Measurements from ENCODE around the gene STX2. TPM values are rescaled to one million over a fixed set of nuclear protein-coding genes. Genes with fewer than 3 reads are reported as not detected.

Gene STX2
- total RNA-seq, 4 donors from 2014 or later, result 30.6 to 37.6 (median 33.5) TPM

GRCh38 chr12:130873825-130874224 is 34.8 kb upstream of the STX2 start:
- DNase-seq (ENCODE audit: low spot score) (no peak), ATAC-seq (ENCODE audit: low FRiP score) (no peak)
- no peak for TF ChIP-seq CTCF (IDR thresholded peaks at IDR 0.05)

DNA sequence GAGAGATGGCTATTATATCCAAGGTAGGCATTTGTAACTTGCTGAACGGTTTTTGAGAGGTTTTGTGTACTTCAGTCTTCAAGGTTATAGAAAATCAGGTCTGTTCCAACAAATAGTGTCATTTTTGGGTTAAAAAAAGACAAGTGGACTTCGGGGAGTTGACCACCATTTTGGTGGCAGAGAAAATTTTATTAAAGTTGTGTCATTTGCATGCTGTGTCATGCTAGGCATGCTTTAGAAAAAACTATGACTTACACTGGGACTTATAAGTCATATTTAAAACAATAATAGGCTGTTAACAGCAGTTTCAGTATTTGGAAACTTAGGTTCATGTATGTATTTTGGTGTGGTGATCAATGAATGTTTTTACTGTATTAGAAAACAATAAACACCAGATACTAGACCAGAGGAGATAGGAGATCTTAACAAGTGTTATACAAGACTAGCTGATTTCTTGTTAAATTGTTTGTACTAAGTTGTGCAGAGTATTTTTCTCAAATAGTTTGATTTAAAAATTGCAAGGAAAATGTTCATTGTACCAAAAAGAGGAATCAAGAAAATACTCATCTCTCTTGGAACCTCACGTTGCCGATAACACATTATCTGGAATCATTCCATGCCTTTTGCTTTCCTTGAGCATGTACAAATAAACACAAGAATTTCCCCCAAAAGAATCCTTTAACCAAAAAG is 34.2 kb upstream of the STX2 start:
- no peak for TF ChIP-seq CTCF (IDR thresholded peaks at IDR 0.05)
- DNase-seq (ENCODE audit: low spot score), result no peak
- no peak for ATAC-seq (ENCODE audit: low FRiP score)

DNA sequence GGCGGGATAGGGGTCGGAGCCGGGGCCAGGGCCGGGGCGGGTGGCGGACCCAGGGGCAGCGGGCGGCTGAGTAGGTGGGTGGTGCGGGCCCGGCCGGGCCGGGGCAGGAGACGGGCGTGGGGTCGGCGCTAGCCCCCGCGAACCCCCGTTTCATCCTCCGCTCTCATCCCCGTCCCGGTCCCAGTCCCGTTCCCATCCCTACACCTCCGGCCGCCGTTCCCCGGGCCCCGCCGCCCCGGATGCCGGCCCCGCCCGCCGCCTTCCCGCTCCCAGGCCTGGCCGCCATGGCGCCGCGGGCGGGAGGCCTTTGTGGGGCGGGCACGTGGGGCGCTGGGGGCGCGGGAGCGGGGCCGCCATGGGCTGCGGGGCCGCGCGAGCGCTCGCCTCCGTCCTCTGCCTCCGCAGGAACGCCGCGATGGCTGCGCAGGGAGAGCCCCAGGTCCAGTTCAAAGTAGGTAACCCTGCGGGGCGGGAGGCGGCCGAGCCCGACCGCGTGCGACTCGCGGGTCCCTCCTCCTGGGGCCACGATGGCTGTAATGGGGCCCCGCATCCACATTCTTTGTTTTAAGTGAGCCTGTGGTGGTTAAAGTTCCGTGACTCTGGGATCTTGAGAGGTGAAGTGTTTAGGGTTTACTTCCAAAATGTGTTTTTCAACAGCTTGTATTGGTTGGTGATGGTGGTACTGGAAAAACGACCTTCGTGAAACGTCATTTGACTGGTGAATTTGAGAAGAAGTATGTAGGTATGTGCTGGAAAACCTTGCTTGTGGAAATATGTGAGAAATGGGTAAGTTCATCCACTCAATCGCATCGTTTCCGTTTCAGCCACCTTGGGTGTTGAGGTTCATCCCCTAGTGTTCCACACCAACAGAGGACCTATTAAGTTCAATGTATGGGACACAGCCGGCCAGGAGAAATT is 33.4 kb upstream of the STX2 start:
- ATAC-seq (ENCODE audit: low FRiP score) (peak; percentile 31), DNase-seq (ENCODE audit: low spot score) (no peak)
- no peak for TF ChIP-seq CTCF (IDR thresholded peaks at IDR 0.05)

- DNase-seq (ENCODE audit: low spot score), result peak; percentile 55
- no peak for TF ChIP-seq CTCF (IDR thresholded peaks at IDR 0.05)
Measured at GRCh38 chr12:130871286-130872178, 32.5 kb upstream of the STX2 start, which contains the start of gene RAN. Gene RAN (plus strand): TSS chr12:130872066. CDS start chr12:130872594, 528 bp downstream.

DNA sequence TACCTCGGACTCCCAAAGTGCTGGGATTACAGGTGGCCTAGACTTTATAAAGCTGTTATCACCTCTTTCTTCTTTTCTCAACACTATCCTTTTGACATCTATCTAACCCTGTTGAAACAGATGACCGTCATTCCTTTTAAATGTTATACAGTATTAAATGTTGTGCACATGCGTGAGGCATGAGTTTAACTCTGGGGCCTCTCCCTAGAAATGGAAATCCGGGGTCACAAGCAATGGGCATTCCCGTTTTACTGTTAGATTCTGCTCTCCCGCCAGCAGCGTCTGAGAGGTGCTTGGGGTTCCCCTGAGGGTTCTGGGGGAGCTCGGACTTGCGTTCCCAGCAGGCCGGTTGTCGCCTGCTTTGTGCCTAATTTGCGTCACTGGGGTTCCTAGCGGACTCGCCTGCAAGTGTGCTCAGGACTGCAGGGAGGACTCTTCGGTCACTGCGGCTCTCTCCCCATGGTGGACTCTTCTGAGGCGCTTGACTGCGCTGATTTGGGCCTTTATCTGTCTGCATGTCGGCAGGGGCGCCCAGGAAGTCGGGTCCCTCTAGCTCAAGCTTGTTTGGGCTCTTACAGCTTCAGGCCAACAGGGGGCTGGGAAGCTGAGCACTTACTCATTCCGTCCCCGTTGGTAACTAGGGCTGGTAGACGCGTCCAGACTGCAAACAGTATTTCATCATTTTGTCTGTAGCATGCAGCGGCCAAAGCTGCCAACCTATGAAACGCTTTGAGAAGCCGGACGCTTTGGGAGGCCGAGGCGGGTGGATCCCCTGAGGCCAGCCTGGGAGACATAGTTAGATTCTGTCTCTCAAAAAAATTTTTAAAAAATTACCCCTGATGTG is 31.6 kb upstream of the STX2 start:
- ATAC-seq (ENCODE audit: low FRiP score) (peak; percentile 72), DNase-seq (ENCODE audit: low spot score) (peak; percentile 51)
- TF ChIP-seq CTCF (IDR thresholded peaks at IDR 0.05), result peak in 1 of 3 donors; percentile 63

More at GRCh38 chr12:130871286-130872178, 32.5 kb upstream of the STX2 start, which contains the start of gene RAN:
- peak; percentile 92 for ATAC-seq (ENCODE audit: low FRiP score)

- TF ChIP-seq CTCF (IDR thresholded peaks at IDR 0.05), result no peak
- DNase-seq (ENCODE audit: low spot score) (no peak), ATAC-seq (ENCODE audit: low FRiP score) (no peak)
Measured at GRCh38 chr12:130868412-130868811, 29.4 kb upstream of the STX2 start.
